Kidney (tissue), 14 donors: ENCODE results near the gene MC5R. TPM values are rescaled to one million over a fixed set of nuclear protein-coding genes. Genes with fewer than 3 reads are reported as not detected.
A peak's percentile ranks its signal among the peaks of the same experiment; 100 is the strongest.
"Not testable (repeated sequence)": the region's sequence is repeated elsewhere in the genome, so short reads cannot be mapped to it uniquely, and the experiment has no call there.

ENCODE experiments used
- DNase-seq, 5 donors: peaks; one replicate each; pipeline ENCODE4 v3.0.0-alpha.2; 2013 to 2020
- FAIRE-seq: peaks from 2 replicates; lab custom pipeline; 2012; peaks lifted over from hg19 to GRCh38; lab: Jason Lieb, UNC
- H3K27ac ChIP-seq, 2 donors: one replicate each; pipeline ENCODE4 v1.7.0; 2013; ENCODE audit warnings: low read depth in 2 of 2, low read length in 2 of 2, inconsistent platforms in 1 of 2
- H3K27me3 ChIP-seq: one replicate; pipeline ENCODE4 v1.7.1; 2013; ENCODE audit warnings: low read length, inconsistent platforms; ENCODE audit not compliant: control insufficient read depth, insufficient read depth
- H3K36me3 ChIP-seq, 3 donors: one replicate each; pipeline versions ENCODE4 v1.7.0 to v1.7.1; 2013; ENCODE audit warnings: low read length in 3 of 3, control low read depth in 1 of 3, inconsistent platforms in 1 of 3; ENCODE audit not compliant: insufficient read depth in 3 of 3, control insufficient read depth in 2 of 3
- H3K4me1 ChIP-seq, 3 donors: one replicate each; pipeline versions ENCODE4 v1.7.0 to v1.7.1; 2013; ENCODE audit warnings: low read length in 3 of 3, inconsistent platforms in 1 of 3, low read depth in 1 of 3; ENCODE audit not compliant: control insufficient read depth in 2 of 3, insufficient read depth in 2 of 3
- H3K4me3 ChIP-seq, 3 donors: one replicate each; pipeline versions ENCODE4 v1.7.0 to v1.8.1; 2013; ENCODE audit warnings: low read length in 3 of 3, control low read depth in 1 of 3, inconsistent platforms in 1 of 3
- H3K9ac ChIP-seq, 3 donors: one replicate each; pipeline versions ENCODE4 v1.7.0 to v1.7.1; 2013; ENCODE audit warnings: low read length in 3 of 3, control low read depth in 1 of 3, inconsistent platforms in 1 of 3
- H3K9me3 ChIP-seq, 3 donors: one replicate each; pipeline versions ENCODE4 v1.7.0 to v1.7.1; 2013; ENCODE audit warnings: low read length in 3 of 3, control low read depth in 1 of 3, inconsistent platforms in 1 of 3; ENCODE audit not compliant: control insufficient read depth in 2 of 3, insufficient read depth in 1 of 3
- intact Hi-C: fragments of 100-400 bp; cut with DNase I; formaldehyde crosslinking; loops from one replicate; pipeline ENCODE4 v1.11.1; 2022
- polyA plus RNA-seq: library from polyadenylated mRNA; stranded (reverse); fragments of 350-450 nt; fragmentation: Illumina TruSeq; extraction: RNeasy Lipid Tissue Mini Kit (QIAGEN cat#74804); gene quantifications from one replicate; pipeline ENCODE4 v1.2.3, GENCODE V29; 2014; ENCODE audit warnings: low read depth, low replicate concordance; ENCODE audit not compliant: insufficient read depth
- total RNA-seq: library from RNA; stranded (reverse); fragmentation: NEBNext Ultra II Directional; extraction: Animal tissue kit (Norgen Biotek cat#: 25700); gene quantifications from one replicate; pipeline ENCODE4 v1.2.1, GENCODE V29; 2021
- TF ChIP-seq, protein P1 (sequence below): IDR thresholded peaks from 3 replicates; pipeline ENCODE4 v1.5.1; 2012; ENCODE audit warnings: mild to moderate bottlenecking, moderate library complexity, borderline replicate concordance; ENCODE audit not compliant: insufficient read depth; ENCODE audit errors: extremely low read depth
- donor health status: control.
- donor health status: control.
- donor health status: control.
- donor health status: control.
- donor health status: control.
- donor health status: DM: yes; HTN: yes; CAD: no.
- donor health status: Normal renal cell carcinoma (clear cell type).

Gene MC5R
- total and polyA plus RNA-seq, 2 donors from 2014 or later, result not detected

DNA sequence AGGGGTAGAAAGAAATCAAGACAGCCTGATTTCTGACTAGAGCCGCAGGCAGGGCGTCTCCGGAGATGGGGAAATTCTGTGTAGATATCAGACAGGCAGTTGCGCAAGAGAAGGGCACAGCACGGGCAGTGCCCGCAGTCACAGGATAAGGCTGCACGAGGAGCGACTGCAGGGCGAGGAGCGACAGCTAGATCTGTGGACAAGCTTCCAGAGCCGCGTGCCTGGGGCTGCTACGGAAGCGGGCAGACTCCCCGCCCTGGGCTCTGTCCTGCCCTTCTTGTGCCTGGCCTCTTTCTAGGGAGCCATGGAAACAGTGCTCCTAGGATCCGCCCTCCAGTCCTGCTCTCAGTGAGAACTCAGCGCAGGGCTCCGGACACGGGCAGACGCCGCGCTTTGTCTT is 12.6 kb downstream of the MC5R start:
- Histone ChIP-seq H3K27me3 (no peaks in the 10 kb centered on the region), H3K9me3 (no peaks in the 10 kb centered on the region), H3K27ac (no peak overlapping the region), H3K4me3 (no peak overlapping the region), H3K36me3 (no peaks in the 10 kb centered on the region), H3K4me1 (no peaks in the 10 kb centered on the region), H3K9ac (no peak overlapping the region)
- DNase-seq (no peak), FAIRE-seq (no peak)
- intact Hi-C loops, result no loop called here
- TF ChIP-seq, protein P1, sequence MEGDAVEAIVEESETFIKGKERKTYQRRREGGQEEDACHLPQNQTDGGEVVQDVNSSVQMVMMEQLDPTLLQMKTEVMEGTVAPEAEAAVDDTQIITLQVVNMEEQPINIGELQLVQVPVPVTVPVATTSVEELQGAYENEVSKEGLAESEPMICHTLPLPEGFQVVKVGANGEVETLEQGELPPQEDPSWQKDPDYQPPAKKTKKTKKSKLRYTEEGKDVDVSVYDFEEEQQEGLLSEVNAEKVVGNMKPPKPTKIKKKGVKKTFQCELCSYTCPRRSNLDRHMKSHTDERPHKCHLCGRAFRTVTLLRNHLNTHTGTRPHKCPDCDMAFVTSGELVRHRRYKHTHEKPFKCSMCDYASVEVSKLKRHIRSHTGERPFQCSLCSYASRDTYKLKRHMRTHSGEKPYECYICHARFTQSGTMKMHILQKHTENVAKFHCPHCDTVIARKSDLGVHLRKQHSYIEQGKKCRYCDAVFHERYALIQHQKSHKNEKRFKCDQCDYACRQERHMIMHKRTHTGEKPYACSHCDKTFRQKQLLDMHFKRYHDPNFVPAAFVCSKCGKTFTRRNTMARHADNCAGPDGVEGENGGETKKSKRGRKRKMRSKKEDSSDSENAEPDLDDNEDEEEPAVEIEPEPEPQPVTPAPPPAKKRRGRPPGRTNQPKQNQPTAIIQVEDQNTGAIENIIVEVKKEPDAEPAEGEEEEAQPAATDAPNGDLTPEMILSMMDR, result no peak

- H3K9me3 ChIP-seq, result peaks cover 0 to 10% (median 5%) of the 10 kb centered on the region in 3 donors
- H3K27ac ChIP-seq, result no peak overlapping the region
- H3K4me3 ChIP-seq, result no peak overlapping the region
- H3K4me1 ChIP-seq, result no peaks in the 10 kb centered on the region
- no peaks in the 10 kb centered on the region for H3K27me3 ChIP-seq
- no peak overlapping the region for H3K9ac ChIP-seq
- no peak for DNase-seq
- no peak for FAIRE-seq
- TF ChIP-seq, protein P1, result no peak
- H3K36me3 ChIP-seq, result no peaks in the 10 kb centered on the region
- intact Hi-C loops, result no loop called here
Measured at GRCh38 chr18:13849791-13850190, 25.8 kb downstream of the MC5R start.

GRCh38 chr18:13862898-13863297 is 38.9 kb downstream of the MC5R start:
- H3K36me3 ChIP-seq, FAIRE-seq, H3K9me3 ChIP-seq, H3K4me1 ChIP-seq, intact Hi-C loops, H3K27ac ChIP-seq, H3K27me3 ChIP-seq, H3K4me3 ChIP-seq, H3K9ac ChIP-seq: not testable (repeated sequence)
- DNase-seq, result peak in 1 of 5 donors; percentile 24

- FAIRE-seq, result no peak
- H3K4me1 ChIP-seq, result no peaks in the 10 kb centered on the region
- DNase-seq, result peak in 2 of 5 donors; percentile 21 to 24
- intact Hi-C loops, result no loop called here
- H3K27ac ChIP-seq, result no peak overlapping the region
- H3K4me3 ChIP-seq, result no peak overlapping the region
- TF ChIP-seq, protein P1, result no peak
- H3K9me3 ChIP-seq, result no peaks in the 10 kb centered on the region
- no peaks in the 10 kb centered on the region for H3K27me3 ChIP-seq
- H3K36me3 ChIP-seq, result no peaks in the 10 kb centered on the region
- H3K9ac ChIP-seq, result no peak overlapping the region
Measured at GRCh38 chr18:13868501-13869271, 44.7 kb downstream of the MC5R start.
